GM12892 (cell line): Measurements from ENCODE around the gene C3.

Source experiments
- POLR2A ChIP-seq: IDR thresholded peaks from 2 replicates; pipeline ENCODE4 v1.6.1; 2011; ENCODE audit warnings: low read depth, low read length, control low read depth
- POLR2AphosphoS5 ChIP-seq: IDR thresholded peaks from 2 replicates; pipeline ENCODE4 v1.6.1; 2011; ENCODE audit warnings: low read depth, low read length, control low read depth
- TAF1 ChIP-seq: IDR thresholded peaks from 2 replicates; pipeline ENCODE4 v1.6.1; 2011; ENCODE audit warnings: low read depth, mild to moderate bottlenecking, control low read depth, low read length, borderline replicate concordance

- TF ChIP-seq POLR2A: no peak
- TF ChIP-seq POLR2AphosphoS5: no peak
- TF ChIP-seq TAF1: no peak
Measured at GRCh38 chr19:6721138-6721474, 656 bp upstream of the C3 start.
